Measurements from ENCODE around the gene VWF.
"Not testable (repeated sequence)": the region's sequence is repeated elsewhere in the genome, so short reads cannot be mapped to it uniquely, and the experiment has no call there.

The VWF gene

DNA sequence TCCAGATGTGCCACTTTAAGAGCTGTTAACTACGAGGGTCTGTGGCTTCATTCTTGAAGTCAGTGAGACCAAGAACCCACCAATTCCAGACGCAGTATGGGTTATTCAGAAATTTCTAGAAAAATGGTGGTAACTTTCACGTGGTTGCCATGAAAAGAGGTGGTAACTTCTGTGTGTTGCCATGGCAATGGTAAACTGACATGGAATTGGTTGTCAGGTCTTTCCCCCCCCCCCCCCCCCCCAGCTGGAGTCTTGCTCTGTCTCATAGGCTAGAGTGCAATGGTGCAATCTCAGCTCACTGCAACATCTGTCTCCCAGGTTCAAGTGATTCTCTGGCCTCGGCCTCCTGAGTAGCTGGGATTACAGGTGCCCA is 18.8 kb upstream of the VWF start:
- DNase-seq: no peak

DNA sequence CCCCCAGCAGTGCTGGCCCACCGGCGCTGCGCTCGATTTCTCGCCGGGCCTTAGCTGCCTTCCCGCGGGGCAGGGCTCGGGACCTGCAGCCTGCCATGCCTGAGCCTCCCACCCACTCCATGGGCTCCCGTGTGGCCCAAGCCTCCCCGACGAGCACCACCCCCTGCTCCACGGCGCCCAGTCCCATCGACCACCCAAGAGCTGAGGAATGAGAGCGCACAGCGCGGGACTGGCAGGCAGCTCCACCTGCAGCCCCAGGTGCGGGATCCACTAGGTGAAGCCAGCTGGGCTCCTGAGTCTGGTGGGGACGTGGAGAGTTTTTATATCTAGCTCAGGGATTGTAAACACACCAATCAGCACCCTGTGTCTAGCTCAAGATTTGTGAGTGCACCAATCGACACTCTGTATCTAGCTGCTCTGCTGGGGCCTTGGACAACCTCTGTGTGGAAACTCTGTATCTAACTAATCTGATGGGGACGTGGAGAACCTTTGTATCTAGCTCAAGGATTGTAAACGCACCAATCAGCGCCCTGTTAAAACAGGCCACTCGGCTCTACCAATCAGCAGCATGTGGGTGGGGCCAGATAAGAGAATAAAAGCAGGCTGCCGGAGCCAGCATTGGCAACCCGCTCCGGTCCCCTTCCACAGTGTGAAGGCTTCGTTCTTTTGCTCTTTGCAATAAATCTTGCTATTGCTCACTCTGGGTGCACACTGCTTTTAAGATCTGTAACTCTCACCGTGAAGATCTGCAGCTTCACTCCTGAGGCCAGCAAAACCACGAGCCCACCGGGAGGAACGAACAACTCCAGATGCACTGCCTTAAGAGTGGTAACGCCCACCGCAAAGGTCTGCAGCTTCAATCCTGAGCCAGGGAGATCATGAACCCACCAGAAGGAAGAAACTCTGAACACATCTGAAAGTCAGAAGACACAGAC is 18.2 kb upstream of the VWF start:
- DNase-seq: not testable (repeated sequence)

DNA sequence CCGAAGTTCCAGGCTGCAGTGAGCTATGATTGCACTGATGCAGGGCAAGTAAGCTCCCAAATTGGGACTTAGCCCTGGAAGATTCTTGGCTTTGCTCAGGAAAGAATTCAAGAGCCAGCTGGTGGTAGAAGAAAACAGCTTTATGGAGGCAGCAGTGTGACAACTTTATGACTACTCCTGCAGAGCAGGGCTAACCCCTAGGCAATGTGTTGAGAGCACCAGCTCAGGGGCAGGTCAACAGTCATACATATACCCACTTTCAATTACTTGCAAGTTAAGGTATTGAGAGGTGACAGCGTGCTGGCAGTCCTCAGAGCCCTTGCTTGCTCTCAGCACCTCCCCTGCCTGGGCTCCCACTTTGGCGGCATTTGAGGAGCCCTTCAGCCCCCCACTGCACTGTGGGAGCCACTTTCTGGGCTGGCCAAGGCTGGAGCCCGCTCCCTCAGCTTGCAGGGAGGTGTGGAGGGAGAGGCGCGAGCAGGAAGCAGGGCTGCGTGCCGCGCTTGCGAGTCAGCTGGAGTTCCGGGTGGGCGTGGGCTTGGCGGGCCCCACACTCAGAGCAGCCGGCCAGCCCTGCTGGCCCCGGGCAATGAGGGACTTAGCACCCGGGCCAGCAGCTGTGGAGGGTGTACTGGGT is 17.4 kb upstream of the VWF start:
- not testable (repeated sequence) for DNase-seq

DNA sequence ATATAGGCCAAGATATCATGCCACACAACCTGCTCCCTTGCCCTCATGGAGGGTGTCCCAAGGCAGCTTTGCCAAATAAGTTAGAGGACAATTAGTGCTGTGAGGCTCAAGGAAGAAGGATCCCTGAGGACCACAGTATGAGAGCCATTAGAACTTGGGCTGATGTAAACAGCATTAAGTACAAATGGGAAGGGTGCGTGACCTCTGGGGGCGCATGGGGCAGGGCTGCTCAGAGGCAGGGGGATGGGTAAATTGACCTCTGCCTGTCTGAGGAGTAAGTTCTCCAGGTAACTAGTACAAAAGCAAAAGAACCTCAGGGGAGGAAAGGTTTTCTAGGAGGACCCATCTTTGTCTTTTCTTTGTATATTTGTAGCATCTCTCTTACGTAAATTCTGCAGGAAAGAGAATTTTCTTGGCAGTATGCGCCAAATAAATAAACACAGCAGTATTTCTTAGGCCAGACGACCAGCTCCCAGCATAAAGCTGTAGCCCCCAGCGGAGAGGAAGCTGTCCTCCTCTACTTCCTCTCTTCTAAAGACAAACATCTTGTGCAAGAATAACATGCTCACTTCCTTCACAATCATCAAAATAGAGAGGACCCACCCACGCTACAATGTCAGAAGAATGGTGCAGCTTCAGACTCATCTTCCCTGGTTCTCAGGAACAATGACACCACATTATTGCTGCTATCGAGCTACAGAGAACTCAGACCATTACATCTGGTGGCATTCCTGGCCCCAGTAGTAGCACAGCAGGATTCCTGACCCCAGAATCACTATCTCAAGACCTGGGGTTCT is 16.4 kb upstream of the VWF start:
- no peak for DNase-seq

DNA sequence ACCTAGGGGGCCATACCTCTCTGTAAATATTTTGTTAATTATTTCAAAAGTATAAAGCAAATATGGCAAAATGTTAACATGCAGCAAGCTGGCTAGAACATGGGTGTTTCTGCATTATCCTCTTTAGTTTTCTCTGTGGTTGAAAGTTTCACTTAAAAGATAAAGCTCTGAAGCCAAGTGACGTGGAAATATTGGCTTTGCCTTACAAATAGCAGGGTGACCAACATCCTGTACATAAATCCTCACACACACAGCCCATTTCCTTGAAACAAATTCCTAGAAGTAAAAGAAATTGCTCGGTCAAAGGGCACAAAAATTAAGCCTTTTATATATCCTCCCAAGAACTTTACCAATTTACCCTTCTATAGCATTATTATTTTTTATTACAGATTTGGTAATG is 10.6 kb upstream of the VWF start:
- no peak for DNase-seq

DNA sequence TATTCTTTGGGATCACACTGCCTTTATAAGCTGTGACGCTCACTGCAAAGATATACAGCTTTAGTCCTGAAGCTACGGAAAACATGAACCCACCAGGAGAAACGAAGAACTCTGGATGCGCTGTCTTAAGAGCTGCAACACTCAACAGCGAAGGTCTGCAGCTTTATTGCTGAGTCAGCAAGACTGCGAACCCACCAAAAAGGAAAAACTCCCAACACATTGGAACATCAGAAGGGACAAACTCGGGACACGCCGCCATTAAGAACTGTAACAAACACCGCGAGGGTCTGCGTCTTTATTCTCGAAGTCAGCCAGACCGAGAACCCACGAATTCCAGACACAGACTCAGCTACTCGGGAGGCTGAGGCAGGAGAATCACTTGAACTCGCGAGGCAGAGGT is 9.2 kb upstream of the VWF start:
- DNase-seq: no peak

DNA sequence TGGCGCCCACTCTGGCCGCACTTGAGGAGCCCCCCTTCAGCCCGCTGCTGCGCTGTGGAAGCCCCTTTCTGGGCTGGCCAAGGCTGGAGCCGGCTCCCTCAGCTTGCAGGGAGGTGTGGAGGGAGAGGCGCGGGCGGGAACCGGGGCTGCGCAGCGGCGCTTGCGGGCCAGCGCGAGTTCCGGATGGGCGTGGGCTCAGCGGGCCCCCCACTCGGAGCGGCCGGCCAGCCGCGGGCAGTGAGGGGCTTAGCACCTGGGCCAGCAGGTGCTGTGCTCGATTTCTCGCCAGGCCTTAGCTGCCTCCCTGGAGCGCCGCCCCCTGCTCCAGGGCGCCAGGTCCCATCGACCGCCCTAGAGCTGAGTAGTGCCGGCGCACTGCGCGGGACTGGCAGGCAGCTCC is 8.0 kb upstream of the VWF start:
- DNase-seq: no peak

DNA sequence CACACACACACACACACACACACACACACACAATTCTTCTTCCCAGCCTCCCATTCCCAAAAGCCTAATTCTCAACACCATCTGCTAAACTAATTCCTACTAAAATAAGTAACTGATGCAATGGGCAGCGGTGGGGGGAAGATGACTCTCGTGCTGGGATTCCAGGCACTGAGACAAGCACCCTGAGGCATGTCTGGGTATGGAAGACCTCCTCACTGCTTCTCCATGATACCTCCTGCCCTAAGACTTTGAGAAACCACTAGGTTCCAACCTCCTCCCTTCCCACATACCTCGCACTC is 789 bp upstream of the VWF start:
- DNase-seq: no peak

DNA sequence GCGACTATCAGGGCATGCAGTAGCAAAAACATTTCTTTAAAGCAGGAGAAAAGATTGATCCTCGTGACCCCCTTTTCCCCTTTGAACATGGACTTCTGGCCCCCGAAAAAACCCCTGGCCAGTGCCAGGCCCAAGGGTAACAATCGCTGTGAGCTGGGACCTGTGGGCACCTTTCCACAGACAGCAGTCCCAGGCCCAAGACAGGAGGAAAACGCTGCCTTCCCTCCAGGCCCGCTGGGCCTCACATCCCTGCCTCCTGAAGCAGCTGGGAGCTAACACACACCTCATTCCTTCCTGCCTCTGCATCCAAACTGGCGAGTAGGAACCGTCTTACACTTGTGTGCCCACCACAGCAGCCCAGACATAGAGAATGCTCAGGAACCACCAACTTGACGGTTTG is 1.2 kb downstream of the VWF start:
- DNase-seq: no peak

DNA sequence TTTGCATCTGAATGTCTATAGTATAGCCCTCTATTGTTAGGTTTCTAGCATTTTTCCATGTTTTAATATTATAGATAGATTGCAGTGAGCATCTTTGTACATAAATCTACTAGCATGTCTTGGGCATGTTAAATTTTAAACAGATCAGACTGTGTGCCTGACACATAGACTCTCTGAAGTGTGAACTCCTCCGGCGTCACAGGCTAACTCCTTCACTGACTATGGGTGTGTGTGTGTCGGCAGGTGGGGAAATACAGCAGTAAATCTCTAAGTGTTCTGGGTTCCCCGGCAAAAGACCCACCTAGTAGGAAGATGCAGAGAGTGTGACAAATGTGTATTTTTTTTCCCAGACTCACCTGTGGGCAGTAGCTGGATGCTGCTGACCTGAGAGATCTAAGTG is 2.3 kb downstream of the VWF start:
- no peak for DNase-seq

DNA sequence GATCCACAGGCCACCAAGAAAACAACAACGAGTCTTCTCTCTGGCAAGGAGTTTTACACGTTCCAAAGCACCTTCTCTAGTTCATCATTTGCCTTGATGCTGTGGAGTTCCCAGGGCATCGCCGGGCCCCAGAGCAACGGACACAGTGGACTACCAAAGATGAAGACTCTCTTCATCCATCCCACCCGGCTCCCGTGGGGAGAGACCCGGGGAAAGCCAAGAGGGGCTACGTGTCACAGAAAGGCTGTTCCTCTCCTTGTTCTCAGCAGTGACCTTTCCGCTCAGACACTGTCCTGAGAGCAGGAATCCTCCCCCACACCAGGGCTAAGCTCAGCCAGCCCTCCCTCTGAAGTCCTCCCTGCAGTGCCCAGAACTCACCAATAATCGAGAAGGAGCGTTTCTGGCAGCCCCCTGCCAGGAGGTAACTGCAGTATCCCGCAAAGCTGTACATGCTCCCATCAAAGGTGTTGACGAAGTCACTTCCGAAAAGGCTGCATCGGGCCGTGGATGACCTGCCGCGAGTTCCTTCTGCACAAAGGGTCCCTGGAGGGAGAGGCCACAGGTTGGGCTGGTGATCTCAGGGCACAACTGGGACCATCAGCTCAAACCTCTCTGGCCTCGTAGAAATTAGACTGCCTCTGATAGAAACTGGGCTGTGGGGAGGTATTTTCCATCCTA is 3.5 kb downstream of the VWF start:
- DNase-seq: no peak

DNA sequence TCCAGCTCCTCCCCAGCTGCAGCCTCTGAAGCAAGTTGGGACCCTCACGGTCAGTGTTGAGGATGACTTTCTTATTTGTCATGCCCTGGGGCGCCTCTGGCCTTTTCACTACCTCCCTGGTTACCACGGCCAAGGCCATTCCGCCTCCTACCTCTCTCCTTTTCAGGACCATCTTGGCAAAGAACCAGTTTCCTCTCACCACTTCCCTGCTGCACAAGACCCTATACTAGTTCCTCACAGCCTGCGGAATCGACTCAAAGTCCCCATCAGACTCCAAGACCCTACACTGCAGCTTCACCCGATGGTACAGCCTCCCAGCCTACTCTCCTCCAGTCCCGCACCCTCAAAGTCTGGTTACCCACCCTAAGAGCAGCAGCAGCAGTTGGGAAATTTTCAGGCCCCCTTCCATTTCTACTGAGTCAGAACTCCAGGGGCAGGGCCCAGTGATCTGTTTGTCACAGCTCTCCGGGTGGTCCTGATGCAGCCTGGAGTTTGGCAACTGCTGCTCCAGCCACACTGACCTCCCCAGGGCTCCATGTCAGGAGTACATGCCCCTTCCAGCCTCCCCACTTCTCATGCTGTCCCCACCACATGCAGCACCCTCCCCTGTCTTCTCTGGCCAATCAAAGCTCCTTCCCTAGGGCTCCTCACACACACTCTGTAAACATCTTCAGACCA is 5.4 kb downstream of the VWF start:
- no peak for DNase-seq

DNA sequence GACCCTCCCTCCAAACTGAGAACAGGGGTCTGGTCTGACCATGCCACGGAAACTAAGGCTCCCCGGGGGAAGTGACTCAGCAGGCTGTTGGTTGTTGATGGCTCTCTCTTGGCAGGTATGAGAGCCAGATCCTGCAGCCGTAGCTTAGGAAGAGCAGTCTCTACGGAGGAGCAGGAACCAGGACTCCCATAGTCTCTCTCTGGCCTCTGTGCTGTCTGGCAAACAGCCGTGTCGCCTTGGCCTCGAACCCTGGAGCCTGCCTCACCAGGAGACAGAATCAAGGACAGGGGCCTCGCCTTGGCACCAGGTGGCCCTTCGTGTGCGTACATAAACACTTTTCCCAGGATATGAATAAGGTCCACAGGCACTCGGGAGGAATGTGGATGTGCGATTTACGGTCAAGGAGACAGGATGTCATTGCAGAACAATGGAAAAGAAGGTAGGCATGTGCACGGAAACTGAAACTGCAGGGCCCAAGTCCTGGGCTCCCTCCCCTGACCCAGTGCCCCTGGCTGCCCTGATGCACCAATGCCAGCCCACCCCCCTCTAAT is 7.9 kb downstream of the VWF start:
- no peak for DNase-seq

DNA sequence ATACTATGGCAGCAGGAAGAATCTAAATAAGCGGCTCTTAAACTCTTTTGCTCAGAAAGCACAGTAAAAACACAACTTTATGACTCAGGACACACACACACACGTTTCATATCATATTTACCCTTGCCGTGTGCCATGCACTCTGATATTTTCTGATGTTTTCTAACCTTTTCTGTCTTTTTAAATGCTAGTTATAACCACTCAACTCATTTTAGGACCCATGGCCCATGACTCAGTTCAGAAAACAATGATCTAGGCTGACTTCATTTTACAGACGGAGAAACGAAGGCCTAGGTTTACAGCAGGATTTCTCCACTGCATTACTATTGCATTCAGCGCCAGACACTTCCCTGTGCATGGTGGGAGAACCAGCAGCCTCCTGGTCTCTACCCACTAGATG is 9.1 kb downstream of the VWF start:
- DNase-seq: no peak

DNA sequence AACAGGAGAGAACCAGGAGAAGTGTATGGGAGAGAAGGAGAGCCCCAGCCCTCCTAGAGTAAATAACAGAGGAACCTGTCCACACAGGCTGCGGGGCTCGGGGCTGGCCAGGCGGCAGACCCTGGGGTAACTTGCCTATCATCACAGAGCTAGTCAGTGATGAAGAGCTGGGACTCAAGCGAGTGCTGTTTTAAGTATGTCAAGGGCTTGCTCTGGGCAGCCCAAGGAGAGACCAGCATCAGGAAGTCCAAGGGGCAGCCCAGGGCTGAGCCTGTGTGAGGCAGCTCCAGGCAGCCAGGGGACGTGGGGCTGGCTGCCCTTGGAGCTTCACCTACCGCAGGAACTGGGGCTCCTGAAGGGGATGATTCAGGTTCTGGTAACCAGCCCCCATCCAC is 10.0 kb downstream of the VWF start:
- no peak for DNase-seq

DNA sequence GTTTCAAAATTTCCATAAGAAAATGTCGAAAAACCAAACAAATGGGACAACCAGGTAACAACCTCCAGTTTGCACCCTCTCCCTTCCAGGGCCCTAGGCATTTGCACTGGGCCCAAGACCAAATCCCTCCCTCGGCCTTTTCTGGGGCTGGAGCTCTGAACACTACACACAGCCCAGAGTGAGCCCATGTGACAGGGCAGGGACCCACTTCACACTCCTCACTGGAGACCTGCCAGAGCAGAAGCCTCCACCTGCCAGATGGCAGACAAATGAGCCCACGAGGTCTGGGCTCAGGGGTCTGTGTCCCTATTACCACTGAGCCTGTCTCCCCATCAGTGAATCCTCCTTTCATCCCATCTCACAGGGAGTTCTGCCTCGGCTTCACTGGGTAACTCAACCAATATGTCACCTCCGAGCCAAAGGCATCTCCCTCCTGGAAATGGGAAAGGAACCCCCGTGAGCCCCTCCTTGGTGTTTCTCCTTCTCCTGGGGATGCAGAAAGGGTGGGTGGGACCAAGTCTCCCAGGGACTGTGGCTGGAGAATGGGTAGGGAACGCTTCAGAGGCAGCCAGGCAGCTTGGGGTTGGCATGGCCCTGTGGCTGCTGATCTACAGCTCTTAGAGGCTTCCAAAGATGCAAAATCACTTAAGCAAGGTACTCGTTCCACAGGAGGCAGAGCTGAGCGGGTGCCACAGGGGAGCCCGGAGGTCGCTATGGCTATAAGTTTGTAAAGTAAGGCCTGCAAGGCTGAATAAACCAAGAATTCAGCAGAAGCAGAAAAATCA is 10.6 kb downstream of the VWF start:
- DNase-seq: no peak

DNA sequence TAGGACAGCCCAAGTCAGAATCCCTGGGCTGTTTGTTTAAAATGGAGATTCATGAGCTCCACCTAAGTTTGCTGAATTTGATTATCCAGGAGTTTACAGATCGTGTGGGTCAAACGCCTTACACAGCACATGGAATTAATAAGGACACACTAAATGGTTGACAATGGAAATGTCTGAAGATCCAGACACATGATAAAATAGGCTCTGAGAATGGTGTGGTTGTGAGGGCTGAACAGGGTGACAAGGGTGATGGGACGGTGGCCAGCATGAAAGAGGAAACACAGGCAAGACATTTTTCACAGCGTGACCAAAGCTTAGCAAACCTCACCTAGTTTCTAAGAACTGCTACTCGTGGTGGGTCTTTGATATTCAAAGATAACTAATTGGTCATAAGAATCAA is 12.5 kb downstream of the VWF start:
- DNase-seq: no peak

DNA sequence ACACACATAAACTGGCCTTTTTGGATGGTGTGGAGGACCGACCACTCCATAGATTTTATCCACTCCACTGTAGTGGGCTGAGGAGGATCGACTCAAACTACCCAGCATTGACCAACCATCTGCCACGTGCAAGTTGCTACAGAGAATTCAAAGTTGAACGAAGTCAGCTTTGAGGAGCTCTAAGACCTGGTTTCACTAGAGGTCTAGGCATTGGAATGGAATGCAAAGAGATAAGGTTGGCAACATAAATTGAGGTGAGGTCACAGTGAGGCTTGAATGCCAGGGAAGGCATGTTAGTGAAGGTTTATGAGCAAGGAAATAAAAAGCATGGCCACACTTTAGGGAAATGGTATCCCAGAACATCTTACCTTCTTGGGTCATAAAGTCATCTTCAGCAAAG is 14.5 kb downstream of the VWF start:
- no peak for DNase-seq

DNA sequence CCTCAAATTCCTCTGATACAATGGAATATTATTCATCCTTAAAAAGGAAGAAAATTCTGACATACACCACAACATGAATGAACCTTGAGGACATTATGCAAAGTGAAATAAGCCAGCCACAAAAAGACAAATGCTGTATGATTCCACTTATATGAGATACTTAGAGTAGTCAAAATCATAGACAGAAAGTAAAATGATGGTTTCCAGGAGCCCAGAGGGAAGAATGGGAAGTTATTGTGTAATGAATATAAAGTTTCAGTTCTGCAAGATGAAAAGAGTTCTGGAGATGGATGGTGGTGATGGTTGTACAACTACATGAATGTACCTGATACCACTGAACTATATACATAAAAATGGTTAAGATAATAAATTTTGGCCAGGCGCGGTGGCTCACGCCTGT is 18.3 kb downstream of the VWF start:
- DNase-seq: no peak

DNA sequence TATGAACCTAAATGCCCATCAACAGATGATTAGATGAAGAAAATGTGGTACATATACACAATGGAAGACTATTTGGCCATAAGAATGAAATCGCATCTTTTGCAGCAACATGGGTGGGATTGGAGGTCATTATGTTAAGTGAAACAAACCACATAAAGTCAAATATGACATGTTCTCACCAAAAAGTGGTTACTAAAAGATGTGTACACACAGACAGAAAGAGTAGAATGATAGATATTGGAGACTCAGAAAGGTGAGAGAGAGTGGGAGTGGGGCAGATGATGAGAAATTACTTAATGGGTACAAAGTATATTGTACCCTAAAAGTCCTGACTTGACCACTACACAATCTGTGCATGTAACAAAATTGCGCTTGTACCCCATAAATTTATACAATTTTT is 19.6 kb downstream of the VWF start:
- DNase-seq: no peak

DNA sequence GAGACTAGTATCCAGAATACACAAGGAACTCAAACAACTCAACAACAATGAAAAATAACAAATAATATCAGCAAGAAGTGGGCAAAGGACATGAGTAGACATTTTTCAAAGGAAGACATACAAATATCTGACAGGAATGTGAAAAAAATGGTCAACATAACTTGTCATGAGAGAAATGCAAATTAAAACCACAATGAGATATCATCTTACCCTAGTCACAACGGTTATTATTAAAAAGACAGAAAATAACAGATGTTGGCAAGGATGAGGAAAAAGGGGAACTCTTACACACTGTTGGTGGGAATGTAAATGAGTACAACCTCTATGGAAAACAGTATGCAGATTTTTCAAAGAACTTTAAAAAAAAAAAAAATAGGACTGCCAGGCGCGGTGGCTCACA is 20.4 kb downstream of the VWF start:
- DNase-seq: no peak

DNA sequence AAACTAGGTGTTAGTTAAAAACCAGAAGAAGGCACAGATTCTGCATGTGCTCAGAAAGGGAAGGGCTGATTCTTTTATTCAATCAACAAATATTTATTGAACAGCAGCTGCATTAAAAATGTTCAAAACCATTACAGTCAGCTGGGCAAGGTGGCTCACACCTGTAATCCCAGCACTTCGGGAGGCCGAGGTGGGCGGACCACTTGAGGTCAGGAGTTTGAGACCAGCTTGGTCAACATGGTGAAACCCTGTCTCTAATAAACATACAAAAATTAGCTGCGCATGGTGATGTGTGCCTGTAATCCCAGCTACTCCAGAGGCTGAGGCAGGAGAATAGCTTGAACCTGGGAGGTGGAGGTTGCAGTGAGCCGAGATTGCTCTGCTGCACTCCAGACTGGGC is 22.4 kb downstream of the VWF start:
- DNase-seq: not testable (repeated sequence)

All from NCI-H510A (cell line).